Coronary artery (tissue), 2 donors: ENCODE results near the gene VAMP3.

Experiments used
- DNase-seq: peaks from one replicate; pipeline ENCODE4 v3.0.0-alpha.2; 2017; ENCODE audit warnings: low spot score
- H3K27ac ChIP-seq, 2 donors: fragments of 200-600 bp; sonication (generic); one replicate each; pipeline ENCODE4 v1.5.1; 2016 to 2019
- H3K4me3 ChIP-seq: fragments of 200-600 bp; sonication (generic); 2 replicates; pipeline ENCODE4 v1.5.1; 2016; ENCODE audit warnings: mild to moderate bottlenecking, moderate library complexity
- TF ChIP-seq, protein P1 (sequence below): fragments of 200-600 bp; sonication (generic); IDR thresholded peaks from one replicate; pipeline ENCODE4 v1.5.1; 2019; ENCODE audit warnings: antibody characterized with exemption

The VAMP3 gene

DNA sequence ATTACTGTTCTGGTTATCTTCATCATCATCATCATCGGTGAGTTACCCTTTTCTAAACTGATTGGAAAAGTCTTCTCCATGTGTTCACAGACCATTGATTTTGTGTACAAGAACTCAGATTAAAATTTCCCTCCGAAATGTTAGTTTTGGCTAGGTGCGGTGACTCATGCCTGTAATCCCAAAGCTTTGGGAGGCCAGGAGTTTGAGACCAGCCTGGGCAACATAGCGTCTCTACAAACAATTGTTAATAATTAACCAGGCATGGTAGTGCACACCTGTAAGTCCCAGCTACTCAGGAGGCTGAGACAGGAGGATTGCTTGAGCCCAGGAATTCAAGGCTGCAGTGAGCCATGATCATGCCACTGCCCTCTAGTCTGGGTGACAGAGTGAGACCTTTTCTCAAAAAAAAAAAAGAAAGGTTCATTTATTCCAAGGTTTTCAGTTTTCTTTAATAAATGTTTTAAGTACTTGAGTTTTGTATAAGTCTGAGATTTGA lies 7.1 kb downstream of the VAMP3 start:
- H3K4me3 ChIP-seq: no peak overlapping the region
- H3K27ac ChIP-seq: no peak overlapping the region
- no peak for DNase-seq
- TF ChIP-seq, protein P1, sequence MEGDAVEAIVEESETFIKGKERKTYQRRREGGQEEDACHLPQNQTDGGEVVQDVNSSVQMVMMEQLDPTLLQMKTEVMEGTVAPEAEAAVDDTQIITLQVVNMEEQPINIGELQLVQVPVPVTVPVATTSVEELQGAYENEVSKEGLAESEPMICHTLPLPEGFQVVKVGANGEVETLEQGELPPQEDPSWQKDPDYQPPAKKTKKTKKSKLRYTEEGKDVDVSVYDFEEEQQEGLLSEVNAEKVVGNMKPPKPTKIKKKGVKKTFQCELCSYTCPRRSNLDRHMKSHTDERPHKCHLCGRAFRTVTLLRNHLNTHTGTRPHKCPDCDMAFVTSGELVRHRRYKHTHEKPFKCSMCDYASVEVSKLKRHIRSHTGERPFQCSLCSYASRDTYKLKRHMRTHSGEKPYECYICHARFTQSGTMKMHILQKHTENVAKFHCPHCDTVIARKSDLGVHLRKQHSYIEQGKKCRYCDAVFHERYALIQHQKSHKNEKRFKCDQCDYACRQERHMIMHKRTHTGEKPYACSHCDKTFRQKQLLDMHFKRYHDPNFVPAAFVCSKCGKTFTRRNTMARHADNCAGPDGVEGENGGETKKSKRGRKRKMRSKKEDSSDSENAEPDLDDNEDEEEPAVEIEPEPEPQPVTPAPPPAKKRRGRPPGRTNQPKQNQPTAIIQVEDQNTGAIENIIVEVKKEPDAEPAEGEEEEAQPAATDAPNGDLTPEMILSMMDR: no peak

DNA sequence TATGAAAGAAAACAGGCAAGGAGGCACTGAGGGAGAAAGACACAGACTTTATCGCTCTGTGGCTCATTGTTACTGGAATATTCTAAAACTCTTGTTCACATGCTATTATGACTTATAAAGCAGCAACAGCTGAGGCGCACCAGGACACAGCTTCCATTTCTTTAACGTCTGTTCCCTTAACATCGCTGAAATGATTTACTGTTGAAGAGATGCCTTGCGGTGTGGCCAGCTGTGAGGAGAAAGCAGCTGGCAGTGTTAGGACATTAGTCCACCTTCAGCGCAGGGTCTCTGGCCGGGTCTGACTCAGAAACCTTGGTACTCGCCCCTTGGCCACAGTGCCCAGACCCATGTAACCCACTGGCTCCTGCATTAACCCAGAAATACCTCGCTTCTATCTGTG lies 9.9 kb downstream of the VAMP3 start:
- H3K27ac ChIP-seq: no peak overlapping the region
- DNase-seq: no peak
- TF ChIP-seq, protein P1: no peak
- no peak overlapping the region for H3K4me3 ChIP-seq

DNA sequence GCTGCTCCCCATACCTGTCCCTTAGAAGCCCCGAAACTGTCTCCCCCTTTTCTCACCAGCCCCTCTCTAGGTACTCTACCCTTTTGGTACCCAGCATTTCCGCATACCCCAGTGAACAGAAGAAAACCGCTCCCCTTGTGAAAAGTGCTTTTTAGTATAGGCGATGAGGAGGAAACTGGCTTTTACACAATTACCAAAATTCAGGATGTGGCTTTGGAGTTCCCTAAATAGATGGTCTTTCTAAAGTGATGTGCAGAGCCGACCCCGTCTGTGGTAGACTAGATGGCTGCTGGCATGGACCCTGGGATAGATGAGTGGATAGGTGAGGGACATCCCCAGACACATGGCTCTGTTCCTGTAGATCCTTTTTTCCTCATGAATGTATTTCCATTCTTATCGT lies 10.4 kb downstream of the VAMP3 start:
- H3K27ac ChIP-seq: no peak overlapping the region
- no peak for DNase-seq
- no peak overlapping the region for H3K4me3 ChIP-seq
- TF ChIP-seq, protein P1: no peak

DNA sequence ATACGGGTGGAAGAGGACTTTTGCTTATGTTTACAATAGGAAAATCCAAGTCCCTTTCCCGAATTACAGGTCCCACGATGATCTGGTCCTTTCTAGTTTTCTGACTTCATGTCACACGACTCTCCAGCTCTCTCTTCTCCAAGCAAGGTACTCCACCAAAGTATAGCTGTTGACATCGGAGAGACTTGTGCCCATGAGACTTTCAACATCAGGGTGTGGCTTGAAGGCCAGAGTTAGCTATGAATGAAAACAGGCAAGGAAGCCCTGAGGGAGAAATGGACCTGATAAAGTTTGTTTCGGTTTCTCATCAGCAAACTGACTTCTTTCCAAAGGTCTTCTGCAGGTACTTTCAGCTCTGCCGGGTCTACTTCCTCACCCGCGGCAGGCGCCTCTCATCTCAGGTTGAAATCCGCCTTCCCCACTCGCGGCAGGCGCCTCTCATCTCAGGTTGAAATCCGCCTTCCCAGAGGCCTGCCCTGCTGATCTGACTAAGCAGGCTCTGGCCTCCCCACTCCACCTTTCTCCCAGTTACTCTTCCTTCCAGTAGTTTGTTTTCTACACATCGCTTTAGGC lies 10.9 kb downstream of the VAMP3 start:
- Histone ChIP-seq H3K27ac (peak overlapping the region in 1 of 2 donors; percentile 97), H3K4me3 (no peak overlapping the region)
- DNase-seq: no peak
- TF ChIP-seq, protein P1: no peak

DNA sequence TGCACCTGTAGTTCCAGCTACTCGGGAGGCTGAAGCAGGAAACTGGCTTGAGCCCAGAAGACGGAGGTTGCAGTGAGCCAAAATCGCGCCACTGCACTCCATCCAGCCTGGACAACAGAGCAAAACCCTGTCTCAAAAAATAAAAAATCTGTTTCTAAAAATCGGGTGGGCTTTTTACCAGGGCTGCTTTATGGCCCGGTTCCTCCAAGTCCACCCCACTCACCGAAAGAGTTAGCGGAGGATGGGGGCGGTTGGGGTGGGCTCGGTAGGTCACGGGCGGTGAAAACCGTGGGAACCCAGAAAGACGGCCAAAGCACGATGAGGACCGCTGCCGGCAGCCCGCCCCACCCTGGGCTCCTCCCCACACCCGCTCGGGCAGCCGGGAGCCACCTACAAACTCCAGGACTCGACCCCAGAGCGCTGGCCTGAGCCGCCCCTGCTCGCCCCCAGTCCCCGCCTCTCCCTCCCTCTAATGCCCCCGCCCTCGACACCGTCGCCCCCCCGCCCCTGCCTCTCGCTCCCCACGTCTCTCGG lies 12.1 kb downstream of the VAMP3 start:
- Histone ChIP-seq H3K27ac (peak overlapping the region; percentile 72 to 97), H3K4me3 (peak overlapping the region; percentile 89)
- peak; percentile 84 for DNase-seq
- TF ChIP-seq, protein P1: no peak

DNA sequence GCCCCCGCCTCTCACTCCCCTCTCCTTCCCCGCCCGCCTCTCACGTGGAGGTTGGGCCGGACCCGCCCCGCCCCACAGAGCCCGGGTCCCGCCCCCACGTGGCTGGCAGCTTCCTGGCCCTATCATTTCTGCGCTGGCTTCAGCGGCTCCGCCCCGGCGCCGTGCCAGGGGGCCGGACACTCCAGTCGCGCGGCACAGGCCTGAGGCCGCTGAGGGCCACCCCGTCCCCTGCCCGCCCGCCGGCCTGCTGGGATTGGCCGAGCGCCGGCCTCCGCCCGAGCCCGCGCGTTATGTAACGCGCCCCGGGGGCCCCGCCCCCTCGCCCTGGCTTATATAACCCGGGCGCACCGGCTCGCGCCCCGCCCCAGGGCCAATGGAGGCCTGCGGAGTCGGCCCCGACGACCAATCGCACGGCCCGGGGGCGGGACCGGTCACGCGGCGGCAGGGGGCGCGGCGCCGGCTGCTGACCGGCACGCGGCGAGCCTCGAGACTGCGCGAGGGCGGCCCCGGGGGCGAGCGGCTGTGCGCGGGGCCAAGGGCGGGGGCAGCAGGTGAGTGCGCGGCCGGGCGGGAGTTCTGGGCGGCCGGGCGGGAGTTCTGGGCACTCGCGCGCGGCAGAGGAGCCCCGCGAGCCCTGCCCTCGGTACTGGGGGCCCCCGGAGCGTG lies 12.9 kb downstream of the VAMP3 start, which contains the start of gene PER3:
Gene PER3 (plus strand): TSS at position 466 of the 666 bp plus-strand sequence. CDS start 587 bp downstream, outside the sequence.
- Histone ChIP-seq H3K4me3 (peak within 1 kb of the TSS; percentile 89), H3K27ac (peak within 1 kb of the TSS; percentile 97)
- TF ChIP-seq, protein P1: no peak
- peak; percentile 98 for DNase-seq
